Ectodermal cell (in vitro differentiated cells): ENCODE measurements around the gene TTBK2.

Experiments used
- H3K27ac ChIP-seq: 2 replicates; pipeline ENCODE4 v1.7.0; 2013; ENCODE audit warnings: mild to moderate bottlenecking, low read depth, low read length; ENCODE audit not compliant: insufficient read depth, poor library complexity, severe bottlenecking
- H3K27me3 ChIP-seq: 2 replicates; pipeline ENCODE4 v1.7.0; 2013; ENCODE audit warnings: mild to moderate bottlenecking, low read length; ENCODE audit not compliant: insufficient read depth, control insufficient read depth, poor library complexity, severe bottlenecking
- H3K36me3 ChIP-seq: one replicate; pipeline ENCODE4 v1.7.0; 2013; ENCODE audit warnings: low read length; ENCODE audit not compliant: control insufficient read depth, insufficient read depth
- H3K4me1 ChIP-seq: one replicate; pipeline ENCODE4 v1.7.0; 2013; ENCODE audit warnings: low read length; ENCODE audit not compliant: control insufficient read depth, insufficient read depth
- H3K4me3 ChIP-seq: 2 replicates; pipeline ENCODE4 v1.7.0; 2013; ENCODE audit warnings: low read depth, low read length, control low read depth; ENCODE audit not compliant: insufficient read depth
- H3K9me3 ChIP-seq: 2 replicates; pipeline ENCODE4 v1.7.0; 2013; ENCODE audit warnings: mild to moderate bottlenecking, low read length, moderate library complexity; ENCODE audit not compliant: control insufficient read depth
- WGBS, 2 experiments: methylation state at CpG; one replicate each; pipeline ENCODE4 v1.1.7; 2013; ENCODE audit warnings: missing lambda C conversion rate in 2 of 2; 5-methylcytosine and 5-hydroxymethylcytosine counted together

The TTBK2 gene

DNA sequence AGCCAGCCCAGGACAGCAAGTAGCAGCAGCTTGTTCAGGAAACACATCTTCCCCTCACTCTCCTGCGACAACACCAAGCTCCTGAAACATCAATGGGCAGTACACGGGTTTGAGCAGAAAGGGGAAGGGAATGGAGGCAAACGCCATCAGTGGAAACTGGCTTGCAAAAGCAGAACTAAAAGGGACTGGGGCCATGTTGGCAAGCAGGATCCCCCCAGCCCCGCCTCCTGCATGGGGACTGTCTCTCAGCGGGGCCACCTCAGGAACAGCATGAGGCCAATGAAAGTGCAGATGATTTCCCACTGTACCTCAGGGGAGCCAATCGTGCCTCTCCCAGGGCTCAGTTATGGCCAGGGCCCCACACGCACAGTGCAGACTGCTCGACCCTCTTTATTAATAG, 190.4 kb downstream of the TTBK2 start:
- Histone ChIP-seq H3K4me1 (peaks cover 9% of the 10 kb centered on the region), H3K36me3 (peaks cover 45% of the 10 kb centered on the region), H3K27ac (no peak overlapping the region), H3K27me3 (no peaks in the 10 kb centered on the region), H3K4me3 (no peak overlapping the region), H3K9me3 (no peaks in the 10 kb centered on the region)
- WGBS, 2 experiments = 86 to 88% methylated on average over 8 of the region's 8 CpGs

DNA sequence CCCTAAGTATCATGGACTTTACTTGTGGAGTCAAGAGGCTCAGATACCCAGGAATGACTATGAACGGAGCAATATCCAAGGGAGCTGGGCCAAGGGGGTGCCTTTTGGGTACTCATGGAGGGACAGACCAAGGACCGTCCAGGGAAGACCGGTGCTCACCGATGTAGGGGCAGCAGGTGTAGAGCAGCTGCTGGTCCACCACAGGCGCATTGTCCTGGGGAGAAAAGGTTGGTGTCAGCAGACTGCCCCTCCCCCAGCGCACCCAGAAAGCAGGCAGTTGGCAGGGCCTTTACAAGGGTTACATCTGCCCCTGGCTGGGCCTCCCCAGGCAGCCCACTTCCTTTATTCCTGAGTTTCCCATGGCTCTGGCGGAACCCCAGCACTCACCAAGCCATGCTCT, 191.2 kb downstream of the TTBK2 start:
- Histone ChIP-seq H3K36me3 (peaks cover 46% of the 10 kb centered on the region), H3K27me3 (no peaks in the 10 kb centered on the region), H3K27ac (no peak overlapping the region), H3K9me3 (no peaks in the 10 kb centered on the region), H3K4me1 (peaks cover 9% of the 10 kb centered on the region), H3K4me3 (no peak overlapping the region)
- WGBS, 2 experiments = 96 to 97% methylated on average over 7 of the region's 7 CpGs

GRCh38 chr15:42728972-42729371, 191.6 kb downstream of the TTBK2 start:
- Histone ChIP-seq H3K27ac (no peak overlapping the region), H3K4me3 (no peak overlapping the region), H3K27me3 (no peaks in the 10 kb centered on the region), H3K36me3 (peaks cover 43% of the 10 kb centered on the region), H3K4me1 (peaks cover 9% of the 10 kb centered on the region), H3K9me3 (no peaks in the 10 kb centered on the region)
- 89 to 93% methylated on average over 11 to 13 of the region's 14 CpGs for WGBS, 2 experiments

GRCh38 chr15:42728560-42728959, 192.0 kb downstream of the TTBK2 start:
- Histone ChIP-seq H3K4me1 (peaks cover 9% of the 10 kb centered on the region), H3K27ac (no peak overlapping the region), H3K36me3 (peaks cover 40% of the 10 kb centered on the region), H3K4me3 (no peak overlapping the region), H3K9me3 (no peaks in the 10 kb centered on the region), H3K27me3 (no peaks in the 10 kb centered on the region)
- WGBS, 2 experiments = 73 to 78% methylated on average over 5 of the region's 5 CpGs

GRCh38 chr15:42727750-42728381, 192.7 kb downstream of the TTBK2 start:
- H3K36me3 ChIP-seq = peaks cover 42% of the 10 kb centered on the region
- no peak overlapping the region for H3K4me3 ChIP-seq
- no peaks in the 10 kb centered on the region for H3K9me3 ChIP-seq
- 67 to 77% methylated on average over 13 of the region's 13 CpGs for WGBS, 2 experiments
- no peak overlapping the region for H3K27ac ChIP-seq
- H3K27me3 ChIP-seq = no peaks in the 10 kb centered on the region
- H3K4me1 ChIP-seq = peaks cover 9% of the 10 kb centered on the region

- Histone ChIP-seq H3K4me3 (no peak overlapping the region), H3K27ac (no peak overlapping the region), H3K27me3 (no peaks in the 10 kb centered on the region), H3K9me3 (no peaks in the 10 kb centered on the region), H3K4me1 (peaks cover 9% of the 10 kb centered on the region), H3K36me3 (peaks cover 34% of the 10 kb centered on the region)
- 84 to 87% methylated on average over 11 of the region's 11 CpGs for WGBS, 2 experiments
Observed at GRCh38 chr15:42726114-42726513, 194.5 kb downstream of the TTBK2 start.

DNA sequence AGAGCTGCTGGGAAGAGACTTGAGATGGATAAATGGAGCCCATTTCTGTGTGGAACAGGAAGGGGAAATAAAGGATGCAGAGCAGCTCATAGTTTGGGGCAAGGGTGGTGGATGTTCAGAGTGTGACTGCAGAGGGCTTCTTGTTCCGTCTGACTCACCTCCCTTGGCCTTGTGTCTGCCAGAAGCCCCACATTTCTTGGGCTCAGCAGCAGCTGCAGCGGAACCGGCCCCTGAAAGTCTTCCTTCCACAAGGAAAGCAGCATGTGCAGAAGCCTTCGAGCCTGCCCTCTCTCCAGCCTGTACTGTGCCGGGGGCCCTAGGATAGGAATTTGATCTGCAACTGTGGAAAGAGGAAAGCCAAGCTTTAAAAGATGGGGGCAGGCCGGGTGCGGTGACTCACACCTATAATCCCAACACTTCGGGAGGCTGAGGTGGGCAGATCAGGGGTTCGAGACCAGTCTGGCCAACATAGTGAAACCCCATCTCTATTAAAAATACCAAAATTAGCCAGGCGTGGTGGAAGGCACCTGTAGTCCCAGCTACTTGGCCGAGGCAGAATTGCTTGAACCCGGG, 195.2 kb downstream of the TTBK2 start:
- H3K4me1 ChIP-seq = peaks cover 9% of the 10 kb centered on the region
- H3K9me3 ChIP-seq = no peaks in the 10 kb centered on the region
- H3K27ac ChIP-seq = no peak overlapping the region
- H3K27me3 ChIP-seq = no peaks in the 10 kb centered on the region
- H3K36me3 ChIP-seq = peaks cover 31% of the 10 kb centered on the region
- WGBS, 2 experiments = 83 to 86% methylated on average over 12 of the region's 12 CpGs
- no peak overlapping the region for H3K4me3 ChIP-seq

GRCh38 chr15:42724276-42724675, 196.3 kb downstream of the TTBK2 start:
- Histone ChIP-seq H3K4me1 (peaks cover 9% of the 10 kb centered on the region), H3K9me3 (no peaks in the 10 kb centered on the region), H3K4me3 (no peak overlapping the region), H3K27ac (no peak overlapping the region), H3K27me3 (no peaks in the 10 kb centered on the region), H3K36me3 (peaks cover 25% of the 10 kb centered on the region)
- 94 to 96% methylated on average over 6 of the region's 6 CpGs for WGBS, 2 experiments

DNA sequence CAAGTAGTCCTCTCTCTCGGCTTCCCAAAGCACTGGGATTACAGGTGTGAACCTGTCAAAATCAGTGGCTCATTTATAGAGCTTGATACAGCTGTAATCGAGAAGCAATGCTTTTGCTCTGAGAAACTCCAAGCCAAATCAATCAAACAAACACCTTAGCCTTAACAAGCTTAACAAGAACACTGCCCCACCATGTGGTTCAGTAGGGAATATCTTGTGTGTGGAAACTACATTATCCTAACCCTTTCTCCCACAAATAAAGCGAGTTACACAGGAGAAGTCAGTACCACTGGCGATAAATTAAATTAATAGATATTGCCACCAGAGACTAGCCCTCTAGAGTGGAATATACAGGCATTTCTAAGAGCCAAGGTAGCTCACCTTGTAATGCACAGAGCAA, 197.5 kb downstream of the TTBK2 start:
- 83 to 87% methylated on average over 4 of the region's 4 CpGs for WGBS, 2 experiments
- Histone ChIP-seq H3K4me3 (no peak overlapping the region), H3K4me1 (peaks cover 5% of the 10 kb centered on the region), H3K27me3 (no peaks in the 10 kb centered on the region), H3K9me3 (no peaks in the 10 kb centered on the region), H3K27ac (no peak overlapping the region), H3K36me3 (peaks cover 25% of the 10 kb centered on the region)

DNA sequence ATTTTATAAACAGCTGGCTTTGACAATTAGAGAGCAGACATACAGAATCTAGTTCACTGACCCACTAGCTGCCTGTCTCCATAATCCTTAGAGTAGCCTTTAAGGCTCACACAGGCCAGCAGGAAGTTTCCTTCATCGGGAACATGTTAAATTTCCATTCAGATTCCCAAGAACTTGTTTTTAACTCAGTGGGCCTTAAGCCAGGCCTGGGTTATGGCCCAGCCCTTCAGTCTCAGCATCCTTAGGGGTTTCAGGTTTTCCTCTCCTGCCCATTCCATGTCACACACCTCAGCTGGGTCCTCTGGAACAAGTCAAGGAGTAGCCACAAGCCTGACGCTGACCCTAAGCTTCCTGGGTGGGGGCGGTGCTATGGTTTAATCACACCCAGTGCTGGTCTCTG, 198.7 kb downstream of the TTBK2 start:
- H3K4me3 ChIP-seq = no peak overlapping the region
- H3K27me3 ChIP-seq = no peaks in the 10 kb centered on the region
- 62 to 63% methylated on average over 3 of the region's 3 CpGs for WGBS, 2 experiments
- no peaks in the 10 kb centered on the region for H3K4me1 ChIP-seq
- H3K36me3 ChIP-seq = peaks cover 17% of the 10 kb centered on the region
- H3K9me3 ChIP-seq = no peaks in the 10 kb centered on the region
- H3K27ac ChIP-seq = no peak overlapping the region
